T-helper 2 cell treated with Interferon-gamma antibody and Interleukin-4, amounts not matched to agents 5 μg/mL and 100 μg/mL, for 36 hours (primary cell): ENCODE measurements around the gene CLN6.
A peak's percentile ranks its signal among the peaks of the same experiment; 100 is the strongest.
"Not testable (repeated sequence)": the region's sequence is repeated elsewhere in the genome, so short reads cannot be mapped to it uniquely, and the experiment has no call there.

Experiments used
- DNase-seq: peaks from one replicate; pipeline ENCODE4 v3.0.0; 2021; ENCODE audit warnings: low spot score
- H3K27ac Mint-ChIP-seq: one replicate; pipeline ENCODE4 v1.8.0; 2021; ENCODE audit warnings: mild to moderate bottlenecking, mixed read lengths
- H3K27me3 Mint-ChIP-seq: one replicate; pipeline ENCODE4 v1.8.0; 2021; ENCODE audit warnings: low read depth, mixed read lengths
- H3K36me3 Mint-ChIP-seq: one replicate; pipeline ENCODE4 v1.8.0; 2021; ENCODE audit warnings: low read depth, mixed read lengths
- H3K4me1 Mint-ChIP-seq: one replicate; pipeline ENCODE4 v1.8.0; 2021; ENCODE audit warnings: low read depth, mixed read lengths
- H3K4me3 Mint-ChIP-seq: one replicate; pipeline ENCODE4 v1.8.0; 2022; ENCODE audit warnings: mild to moderate bottlenecking, moderate library complexity, mixed read lengths
- H3K9me3 Mint-ChIP-seq: one replicate; pipeline ENCODE4 v1.8.0; 2021; ENCODE audit warnings: mixed read lengths

The CLN6 gene

GRCh38 chr15:68234520-68234919 is 5.0 kb upstream of the CLN6 start:
- H3K4me1 Mint-ChIP-seq, result not testable (repeated sequence)

GRCh38 chr15:68234060-68234459 is 4.5 kb upstream of the CLN6 start:
- Mint-ChIP-seq H3K27me3 (peaks cover 11% of the 10 kb centered on the region), H3K4me3 (no peak overlapping the region), H3K9me3 (no peaks in the 10 kb centered on the region), H3K36me3 (no peaks in the 10 kb centered on the region), H3K27ac (no peak overlapping the region), H3K4me1 (peaks cover 6% of the 10 kb centered on the region)
- no peak for DNase-seq

More at GRCh38 chr15:68234520-68234919, 5.0 kb upstream of the CLN6 start:
- H3K27me3 Mint-ChIP-seq, result peaks cover 11% of the 10 kb centered on the region
- H3K4me3 Mint-ChIP-seq, DNase-seq, H3K9me3 Mint-ChIP-seq, H3K27ac Mint-ChIP-seq, H3K36me3 Mint-ChIP-seq: not testable (repeated sequence)

- peaks cover 14% of the 10 kb centered on the region for H3K4me1 Mint-ChIP-seq
- peaks cover 6% of the 10 kb centered on the region for H3K27me3 Mint-ChIP-seq
- no peak for DNase-seq
- H3K9me3 Mint-ChIP-seq, result no peaks in the 10 kb centered on the region
- H3K4me3 Mint-ChIP-seq, result no peak overlapping the region
- H3K27ac Mint-ChIP-seq, result no peak overlapping the region
- H3K36me3 Mint-ChIP-seq, result peaks cover 8% of the 10 kb centered on the region
These were observed 3.4 kb upstream of the CLN6 start for GRCh38 chr15:68232937-68233336.

GRCh38 chr15:68232449-68232848 is 2.9 kb upstream of the CLN6 start:
- no peak for DNase-seq
- H3K27me3 Mint-ChIP-seq, result peaks cover 6% of the 10 kb centered on the region
- peaks cover 8% of the 10 kb centered on the region for H3K36me3 Mint-ChIP-seq
- peaks cover 19% of the 10 kb centered on the region for H3K4me1 Mint-ChIP-seq
- no peak overlapping the region for H3K27ac Mint-ChIP-seq
- no peaks in the 10 kb centered on the region for H3K9me3 Mint-ChIP-seq
- H3K4me3 Mint-ChIP-seq, result no peak overlapping the region

- no peak for DNase-seq
- H3K36me3 Mint-ChIP-seq, result peaks cover 8% of the 10 kb centered on the region
- H3K9me3 Mint-ChIP-seq, result no peaks in the 10 kb centered on the region
- H3K4me1 Mint-ChIP-seq, result peaks cover 25% of the 10 kb centered on the region
- H3K4me3 Mint-ChIP-seq, result peak overlapping the region; percentile 19
- peaks cover 6% of the 10 kb centered on the region for H3K27me3 Mint-ChIP-seq
- H3K27ac Mint-ChIP-seq, result no peak overlapping the region
These were observed 1.7 kb upstream of the CLN6 start for GRCh38 chr15:68231102-68231818.

- H3K4me3 Mint-ChIP-seq, result peak overlapping the region; percentile 95
- peaks cover 25% of the 10 kb centered on the region for H3K4me1 Mint-ChIP-seq
- H3K9me3 Mint-ChIP-seq, result no peaks in the 10 kb centered on the region
- peaks cover 4% of the 10 kb centered on the region for H3K27me3 Mint-ChIP-seq
- peaks cover 8% of the 10 kb centered on the region for H3K36me3 Mint-ChIP-seq
- no peak for DNase-seq
- H3K27ac Mint-ChIP-seq, result peak overlapping the region; percentile 89
These were observed 901 bp upstream of the CLN6 start for GRCh38 chr15:68230157-68231100.

- Mint-ChIP-seq H3K9me3 (no peaks in the 10 kb centered on the region), H3K27me3 (peaks cover 4% of the 10 kb centered on the region), H3K4me3 (peak overlapping the region; percentile 99), H3K27ac (peak overlapping the region; percentile 84), H3K4me1 (peaks cover 35% of the 10 kb centered on the region), H3K36me3 (peaks cover 18% of the 10 kb centered on the region)
- no peak for DNase-seq
These were observed 550 bp downstream of the CLN6 start for GRCh38 chr15:68228971-68229385.

GRCh38 chr15:68228143-68228970 is 1.2 kb downstream of the CLN6 start:
- Mint-ChIP-seq H3K4me1 (peaks cover 35% of the 10 kb centered on the region), H3K27me3 (peaks cover 4% of the 10 kb centered on the region), H3K36me3 (peaks cover 18% of the 10 kb centered on the region), H3K9me3 (no peaks in the 10 kb centered on the region), H3K27ac (peak overlapping the region; percentile 84), H3K4me3 (peak overlapping the region; percentile 99)
- DNase-seq, result no peak

GRCh38 chr15:68227643-68228142 is 1.8 kb downstream of the CLN6 start:
- Mint-ChIP-seq H3K4me1 (peaks cover 35% of the 10 kb centered on the region), H3K27ac (peak overlapping the region; percentile 13), H3K27me3 (peaks cover 4% of the 10 kb centered on the region), H3K9me3 (no peaks in the 10 kb centered on the region), H3K4me3 (peak overlapping the region; percentile 99), H3K36me3 (peaks cover 24% of the 10 kb centered on the region)
- no peak for DNase-seq

- H3K4me3 Mint-ChIP-seq, result peak overlapping the region; percentile 21
- not testable (repeated sequence) for H3K27ac Mint-ChIP-seq, H3K27me3 Mint-ChIP-seq, DNase-seq, H3K9me3 Mint-ChIP-seq
- peaks cover 35% of the 10 kb centered on the region for H3K4me1 Mint-ChIP-seq
- H3K36me3 Mint-ChIP-seq, result peaks cover 24% of the 10 kb centered on the region
These were observed 4.1 kb downstream of the CLN6 start for GRCh38 chr15:68225442-68225841.

- Mint-ChIP-seq H3K27me3 (no peaks in the 10 kb centered on the region), H3K4me3 (peak overlapping the region; percentile 21), H3K36me3 (peaks cover 27% of the 10 kb centered on the region), H3K9me3 (no peaks in the 10 kb centered on the region), H3K4me1 (peaks cover 29% of the 10 kb centered on the region), H3K27ac (peak overlapping the region; percentile 47)
- no peak for DNase-seq
These were observed 4.8 kb downstream of the CLN6 start for GRCh38 chr15:68224546-68225250.

- no peaks in the 10 kb centered on the region for H3K27me3 Mint-ChIP-seq
- no peak for DNase-seq
- no peaks in the 10 kb centered on the region for H3K9me3 Mint-ChIP-seq
- H3K27ac Mint-ChIP-seq, result no peak overlapping the region
- peaks cover 29% of the 10 kb centered on the region for H3K4me1 Mint-ChIP-seq
- no peak overlapping the region for H3K4me3 Mint-ChIP-seq
- H3K36me3 Mint-ChIP-seq, result peaks cover 27% of the 10 kb centered on the region
These were observed 5.4 kb downstream of the CLN6 start for GRCh38 chr15:68224108-68224507.

GRCh38 chr15:68223171-68223570 is 6.4 kb downstream of the CLN6 start:
- Mint-ChIP-seq H3K27me3 (no peaks in the 10 kb centered on the region), H3K36me3 (peaks cover 22% of the 10 kb centered on the region), H3K27ac (no peak overlapping the region), H3K4me3 (no peak overlapping the region), H3K4me1 (peaks cover 23% of the 10 kb centered on the region), H3K9me3 (no peaks in the 10 kb centered on the region)
- DNase-seq, result no peak
